HEK293 (cell line): ENCODE measurements around the gene WRAP73.

Source experiments
- CTCF ChIA-PET: fragments of 350-600 bp; formaldehyde crosslinking; extraction: SDS; loops from one replicate; lab custom pipeline; 2021; ENCODE audit warnings: antibody characterized with exemption; lab: Yijun Ruan, JAX
- POLR2A ChIA-PET: fragments of 300-600 bp; formaldehyde crosslinking; extraction: SDS; loops from one replicate; lab custom pipeline; 2020; ENCODE audit warnings: antibody characterized with exemption, inconsistent platforms; lab: Yijun Ruan, JAX
- H3K27ac ChIP-seq: fragments of 200-500 bp; sonication (Bioruptor generic); 2 replicates; pipeline ENCODE4 v1.5.1; 2014; ENCODE audit warnings: low read depth, low read length, control low read depth, inconsistent platforms; ENCODE audit errors: extremely low read depth
- H3K36me3 ChIP-seq, 2 experiments: fragments of 200-500 bp in 1 of 2; sonication (Bioruptor generic) in 1 of 2; 1 replicate in 1 of 2; 2 replicates in 1 of 2; pipeline ENCODE4 v1.5.1; 2014 to 2017; ENCODE audit warnings: inconsistent platforms in 2 of 2, low read length in 2 of 2; ENCODE audit not compliant: control insufficient read depth in 2 of 2, insufficient read depth in 1 of 2
- H3K4me1 ChIP-seq: fragments of 200-500 bp; sonication (Bioruptor generic); 2 replicates; pipeline ENCODE4 v1.5.1; 2014; ENCODE audit warnings: mild to moderate bottlenecking, low read length, inconsistent platforms; ENCODE audit not compliant: control insufficient read depth, insufficient read depth
- H3K4me3 ChIP-seq: 2 replicates; pipeline ENCODE4 v1.5.1; 2011; ENCODE audit warnings: low read depth, mild to moderate bottlenecking, control low read depth, low read length, moderate library complexity
- H3K9me3 ChIP-seq: fragments of 200-500 bp; sonication (Bioruptor generic); 2 replicates; pipeline ENCODE4 v1.5.1; 2014; ENCODE audit warnings: low read depth, low read length, inconsistent platforms; ENCODE audit not compliant: control insufficient read depth, insufficient read depth
- ATF2 ChIP-seq: fragments of 450-650 bp; formaldehyde crosslinking; IDR thresholded peaks from 2 replicates; pipeline ENCODE4 v1.5.1; 2016; ENCODE audit warnings: missing biosample characterization, missing genetic modification characterization, low read depth
- CTCF ChIP-seq: fragments of 450-650 bp; formaldehyde crosslinking; IDR thresholded peaks from 2 replicates; pipeline ENCODE4 v1.5.1; 2016; ENCODE audit warnings: missing biosample characterization, missing genetic modification characterization
- KLF10 ChIP-seq: fragments of 450-650 bp; IDR thresholded peaks from 2 replicates; pipeline ENCODE4 v1.5.1; 2018; ENCODE audit warnings: missing biosample characterization, mild to moderate bottlenecking, missing genetic modification characterization
- KLF8 ChIP-seq: fragments of 450-650 bp; formaldehyde crosslinking; IDR thresholded peaks from 2 replicates; pipeline ENCODE4 v1.5.1; 2016; ENCODE audit warnings: missing biosample characterization, missing genetic modification characterization
- ZFHX2 ChIP-seq: fragments of 450-650 bp; formaldehyde crosslinking; conservative IDR thresholded peaks from 2 replicates; pipeline ENCODE4 v1.5.1; 2016; ENCODE audit warnings: missing biosample characterization, missing genetic modification characterization
- ZNF202 ChIP-seq: fragments of 450-650 bp; formaldehyde crosslinking; IDR thresholded peaks from 2 replicates; pipeline ENCODE4 v1.5.1; 2016; ENCODE audit warnings: missing biosample characterization, missing genetic modification characterization, borderline replicate concordance
- ZNF48 ChIP-seq: fragments of 450-650 bp; formaldehyde crosslinking; IDR thresholded peaks from 2 replicates; pipeline ENCODE4 v1.5.1; 2016; ENCODE audit warnings: missing biosample characterization, missing genetic modification characterization
- ZNF629 ChIP-seq: fragments of 450-650 bp; formaldehyde crosslinking; IDR thresholded peaks from 2 replicates; pipeline ENCODE4 v1.5.1; 2017; ENCODE audit warnings: missing biosample characterization, missing genetic modification characterization
- ZNF830 ChIP-seq: fragments of 450-650 bp; IDR thresholded peaks from 2 replicates; pipeline ENCODE4 v1.5.0; 2018; ENCODE audit warnings: missing biosample characterization, missing genetic modification characterization, low read depth, mild to moderate bottlenecking, moderate library complexity
- ZSCAN18 ChIP-seq: fragments of 450-650 bp; formaldehyde crosslinking; IDR thresholded peaks from 2 replicates; pipeline ENCODE4 v1.5.1; 2016; ENCODE audit warnings: missing biosample characterization, missing genetic modification characterization
- TF ChIP-seq, protein P1 (sequence below): fragments of 450-650 bp; formaldehyde crosslinking; IDR thresholded peaks from 2 replicates; pipeline ENCODE4 v1.5.1; 2017; ENCODE audit warnings: missing biosample characterization, missing genetic modification characterization
- TF ChIP-seq, protein P2 (sequence below): fragments of 450-650 bp; formaldehyde crosslinking; IDR thresholded peaks from 2 replicates; pipeline ENCODE4 v1.5.1; 2016; ENCODE audit warnings: missing biosample characterization, missing genetic modification characterization, borderline replicate concordance
- TF ChIP-seq, protein P3 (sequence below): IDR thresholded peaks from 2 replicates; pipeline ENCODE4 v1.6.1; 2011; ENCODE audit warnings: mild to moderate bottlenecking, low read depth, low read length, borderline replicate concordance

The WRAP73 gene

GRCh38 chr1:3618881-3619671 lies 30.8 kb downstream of the WRAP73 start (continued):
- TF ChIP-seq ZNF629 (peak; percentile 24; the same call in 1 of the 2 replicates), CTCF (tag by site-specific recombination) (peak; percentile 81), KLF8 (tag by site-specific recombination) (peak; percentile 49; the same call in 1 of the 2 replicates), ZFHX2 (tag by site-specific recombination) (peak; percentile 32; the same call in 1 of the 2 replicates)
- TF ChIP-seq, all 188 proteins: peak for 18

GRCh38 chr1:3618531-3618880 lies 31.4 kb downstream of the WRAP73 start:
- TF ChIP-seq, protein P1, sequence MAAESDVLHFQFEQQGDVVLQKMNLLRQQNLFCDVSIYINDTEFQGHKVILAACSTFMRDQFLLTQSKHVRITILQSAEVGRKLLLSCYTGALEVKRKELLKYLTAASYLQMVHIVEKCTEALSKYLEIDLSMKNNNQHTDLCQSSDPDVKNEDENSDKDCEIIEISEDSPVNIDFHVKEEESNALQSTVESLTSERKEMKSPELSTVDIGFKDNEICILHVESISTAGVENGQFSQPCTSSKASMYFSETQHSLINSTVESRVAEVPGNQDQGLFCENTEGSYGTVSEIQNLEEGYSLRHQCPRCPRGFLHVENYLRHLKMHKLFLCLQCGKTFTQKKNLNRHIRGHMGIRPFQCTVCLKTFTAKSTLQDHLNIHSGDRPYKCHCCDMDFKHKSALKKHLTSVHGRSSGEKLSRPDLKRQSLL (tag by site-specific recombination) = no peak
- TF ChIP-seq ZNF48 (tag by site-specific recombination) = no peak
- no peak for TF ChIP-seq ZNF202 (tag by site-specific recombination)
- TF ChIP-seq, protein P2, sequence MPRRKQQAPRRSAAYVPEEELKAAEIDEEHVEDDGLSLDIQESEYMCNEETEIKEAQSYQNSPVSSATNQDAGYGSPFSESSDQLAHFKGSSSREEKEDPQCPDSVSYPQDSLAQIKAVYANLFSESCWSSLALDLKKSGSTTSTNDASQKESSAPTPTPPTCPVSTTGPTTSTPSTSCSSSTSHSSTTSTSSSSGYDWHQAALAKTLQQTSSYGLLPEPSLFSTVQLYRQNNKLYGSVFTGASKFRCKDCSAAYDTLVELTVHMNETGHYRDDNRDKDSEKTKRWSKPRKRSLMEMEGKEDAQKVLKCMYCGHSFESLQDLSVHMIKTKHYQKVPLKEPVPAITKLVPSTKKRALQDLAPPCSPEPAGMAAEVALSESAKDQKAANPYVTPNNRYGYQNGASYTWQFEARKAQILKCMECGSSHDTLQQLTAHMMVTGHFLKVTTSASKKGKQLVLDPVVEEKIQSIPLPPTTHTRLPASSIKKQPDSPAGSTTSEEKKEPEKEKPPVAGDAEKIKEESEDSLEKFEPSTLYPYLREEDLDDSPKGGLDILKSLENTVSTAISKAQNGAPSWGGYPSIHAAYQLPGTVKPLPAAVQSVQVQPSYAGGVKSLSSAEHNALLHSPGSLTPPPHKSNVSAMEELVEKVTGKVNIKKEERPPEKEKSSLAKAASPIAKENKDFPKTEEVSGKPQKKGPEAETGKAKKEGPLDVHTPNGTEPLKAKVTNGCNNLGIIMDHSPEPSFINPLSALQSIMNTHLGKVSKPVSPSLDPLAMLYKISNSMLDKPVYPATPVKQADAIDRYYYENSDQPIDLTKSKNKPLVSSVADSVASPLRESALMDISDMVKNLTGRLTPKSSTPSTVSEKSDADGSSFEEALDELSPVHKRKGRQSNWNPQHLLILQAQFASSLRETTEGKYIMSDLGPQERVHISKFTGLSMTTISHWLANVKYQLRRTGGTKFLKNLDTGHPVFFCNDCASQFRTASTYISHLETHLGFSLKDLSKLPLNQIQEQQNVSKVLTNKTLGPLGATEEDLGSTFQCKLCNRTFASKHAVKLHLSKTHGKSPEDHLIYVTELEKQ (tag by site-specific recombination) = no peak
- TF ChIP-seq, all 188 proteins: peak for 0
- ChIA-PET POLR2A (interaction anchor here (0.9 to 1.5 kb wide), 3 partner anchors 52 to 165 kb away, joined by 3 to 6 read pairs (median 4); no protein-coding TSS in a partner anchor), CTCF (interaction anchor here (0.7 to 7.8 kb wide), 26 partner anchors 8 to 177 kb away, joined by 3 to 120 read pairs (median 6); no protein-coding TSS in a partner anchor)
- no peaks in the 10 kb centered on the region for H3K9me3 ChIP-seq
- H3K27ac ChIP-seq = no peak overlapping the region
- H3K4me3 ChIP-seq = no peak overlapping the region
- H3K36me3 ChIP-seq = no peaks in the 10 kb centered on the region
- no peaks in the 10 kb centered on the region for H3K4me1 ChIP-seq

GRCh38 chr1:3617806-3618345 lies 32.0 kb downstream of the WRAP73 start:
- Histone ChIP-seq H3K27ac (no peak overlapping the region), H3K4me1 (no peaks in the 10 kb centered on the region; the same call in 1 of the 2 replicates), H3K4me3 (no peak overlapping the region), H3K9me3 (no peaks in the 10 kb centered on the region), H3K36me3 (no peaks in the 10 kb centered on the region)
- ChIA-PET POLR2A (no interaction called here), CTCF (interaction anchor here (1.6 to 7.8 kb wide), 4 partner anchors 30 to 165 kb away, joined by 6 to 120 read pairs (median 24); no protein-coding TSS in a partner anchor)
- TF ChIP-seq KLF10 (tag by site-specific recombination) (no peak), ZNF830 (tag by site-specific recombination) (no peak), ATF2 (no peak), ZSCAN18 (no peak)
- TF ChIP-seq, protein P3, sequence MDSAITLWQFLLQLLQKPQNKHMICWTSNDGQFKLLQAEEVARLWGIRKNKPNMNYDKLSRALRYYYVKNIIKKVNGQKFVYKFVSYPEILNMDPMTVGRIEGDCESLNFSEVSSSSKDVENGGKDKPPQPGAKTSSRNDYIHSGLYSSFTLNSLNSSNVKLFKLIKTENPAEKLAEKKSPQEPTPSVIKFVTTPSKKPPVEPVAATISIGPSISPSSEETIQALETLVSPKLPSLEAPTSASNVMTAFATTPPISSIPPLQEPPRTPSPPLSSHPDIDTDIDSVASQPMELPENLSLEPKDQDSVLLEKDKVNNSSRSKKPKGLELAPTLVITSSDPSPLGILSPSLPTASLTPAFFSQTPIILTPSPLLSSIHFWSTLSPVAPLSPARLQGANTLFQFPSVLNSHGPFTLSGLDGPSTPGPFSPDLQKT = no peak
